HepG2 (cell line): ENCODE measurements around the gene WDR83. TPM values are rescaled to one million over a fixed set of nuclear protein-coding genes. Genes with fewer than 3 reads are reported as not detected.
A peak's percentile ranks its signal among the peaks of the same experiment; 100 is the strongest.

Experiments used
- FOXA1 ChIP-seq, 2 experiments: fragments of 450-650 bp in 1 of 2; sonication (generic) in 1 of 2; formaldehyde crosslinking in 1 of 2; IDR thresholded peaks; 2 replicates each; pipeline versions ENCODE4 v1.4.0 to v1.6.1; 2016 to 2020; ENCODE audit warnings: missing genetic modification reagents in 1 of 2
- FOXJ3 ChIP-seq: sonication (generic); formaldehyde crosslinking; IDR thresholded peaks from 2 replicates; pipeline ENCODE4 v1.4.0; 2020; ENCODE audit warnings: missing genetic modification reagents, mild to moderate bottlenecking, borderline replicate concordance
- KLF16 ChIP-seq, 2 experiments: sonication (generic) in 1 of 2; formaldehyde crosslinking in 1 of 2; IDR thresholded peaks; 2 replicates each; pipeline versions ENCODE4 v1.6.1 to v1.8.0; 2016 to 2023; ENCODE audit warnings: missing genetic modification reagents in 2 of 2, missing compliant biosample characterization in 1 of 2
- LCORL ChIP-seq, 2 experiments: fragments of 450-650 bp in 1 of 2; sonication (generic) in 1 of 2; formaldehyde crosslinking in 1 of 2; IDR thresholded peaks; 2 replicates each; pipeline versions ENCODE4 v1.5.0 to v1.6.1; 2017 to 2020; ENCODE audit warnings: antibody characterized with exemption in 1 of 2, missing genetic modification reagents in 1 of 2
- NR1H2 ChIP-seq: sonication (generic); formaldehyde crosslinking; IDR thresholded peaks from 2 replicates; pipeline ENCODE4 v1.8.1; 2022; ENCODE audit warnings: low read depth, missing genetic modification reagents, borderline replicate concordance
- PRPF4 ChIP-seq: fragments of 200-400 bp; formaldehyde crosslinking; IDR thresholded peaks from 2 replicates; pipeline ENCODE4 v1.6.1; 2016; ENCODE audit warnings: low read length, low read depth; ENCODE audit not compliant: poor library complexity, severe bottlenecking
- SIN3B ChIP-seq: fragments of 150-350 bp; IDR thresholded peaks from 2 replicates; pipeline ENCODE4 v1.6.1; 2014; ENCODE audit warnings: low read length
- SRSF1 ChIP-seq: fragments of 200-400 bp; formaldehyde crosslinking; optimal IDR thresholded peaks from 2 replicates; pipeline ENCODE3; 2017; ENCODE audit warnings: mild to moderate bottlenecking, low read depth, low read length, moderate library complexity
- ZFP62 ChIP-seq: sonication (generic); formaldehyde crosslinking; IDR thresholded peaks from 2 replicates; pipeline ENCODE4 v1.4.0; 2020; ENCODE audit warnings: missing genetic modification reagents
- ZFX ChIP-seq: sonication (generic); formaldehyde crosslinking; IDR thresholded peaks from 2 replicates; pipeline ENCODE4 v1.4.0; 2020; ENCODE audit warnings: mild to moderate bottlenecking, low read depth, missing genetic modification reagents, moderate library complexity
- ZNF160 ChIP-seq: sonication (generic); formaldehyde crosslinking; IDR thresholded peaks from 2 replicates; pipeline ENCODE4 v1.8.0; 2022; ENCODE audit warnings: mild to moderate bottlenecking, inconsistent platforms, missing genetic modification reagents
- ZNF44 ChIP-seq: sonication (generic); formaldehyde crosslinking; IDR thresholded peaks from 2 replicates; pipeline ENCODE4 v1.5.1; 2020; ENCODE audit warnings: mild to moderate bottlenecking, missing genetic modification reagents
- ZNF552 ChIP-seq: sonication (generic); formaldehyde crosslinking; IDR thresholded peaks from 2 replicates; pipeline ENCODE4 v1.9.0; 2022; ENCODE audit warnings: missing genetic modification reagents, mild to moderate bottlenecking, borderline replicate concordance
- ZNF556 ChIP-seq: sonication (generic); formaldehyde crosslinking; IDR thresholded peaks from 2 replicates; pipeline ENCODE4 v1.4.0; 2020; ENCODE audit warnings: mild to moderate bottlenecking, missing genetic modification reagents, borderline replicate concordance
- ZNF614 ChIP-seq: IDR thresholded peaks from 2 replicates; pipeline ENCODE4 v1.6.1; 2018; ENCODE audit warnings: missing biosample characterization, missing genetic modification reagents, inconsistent platforms, borderline replicate concordance
- polyA plus RNA-seq, 8 experiments: library from polyadenylated mRNA; depleted of rRNA in 3 of 8; stranded (reverse) in 7 of 8; unstranded in 1 of 8; fragments of >200 nt; fragmentation: Illumina TruSeq in 4 of 8; extraction: Trizol in 4 of 8; gene quantifications; 2 replicates each; pipeline versions ENCODE4 v1.2.1 to v1.2.3, GENCODE V29; 2011 to 2016; ENCODE audit warnings: low read depth in 4 of 8, missing spikeins in 1 of 8, mixed read lengths in 1 of 8; ENCODE audit not compliant: insufficient read depth in 1 of 8
- total RNA-seq, 5 experiments: library from RNA; depleted of rRNA; stranded (reverse); fragments of >200 nt; fragmentation: Illumina TruSeq; extraction: Trizol; gene quantifications; 2 replicates each; pipeline ENCODE4 v1.2.3, GENCODE V29; 2016; ENCODE audit warnings: low read depth in 1 of 5
- TF ChIP-seq, protein P1 (sequence below): sonication (generic); formaldehyde crosslinking; IDR thresholded peaks from 2 replicates; pipeline ENCODE4 v1.8.0; 2022; ENCODE audit warnings: missing genetic modification reagents, low read depth, mild to moderate bottlenecking, borderline replicate concordance
- TF ChIP-seq, protein P2 (sequence below): sonication (generic); formaldehyde crosslinking; IDR thresholded peaks from 2 replicates; pipeline ENCODE4 v1.4.0; 2020; ENCODE audit warnings: missing genetic modification reagents, mild to moderate bottlenecking, borderline replicate concordance
- TF ChIP-seq, protein P3 (sequence below): IDR thresholded peaks from 2 replicates; pipeline ENCODE4 v1.6.1; 2016
- TF ChIP-seq, protein P4 (sequence below), 2 experiments: sonication (generic) in 1 of 2; formaldehyde crosslinking in 1 of 2; IDR thresholded peaks; 2 replicates each; pipeline versions ENCODE4 v1.4.0 to v1.6.1; 2016 to 2020; ENCODE audit warnings: borderline replicate concordance in 1 of 2, low read depth in 1 of 2, mild to moderate bottlenecking in 1 of 2, missing genetic modification reagents in 1 of 2

The WDR83 gene
- total and polyA plus RNA-seq, 2 of the 13 experiments (the other 11 are each of a cell fraction or from before 2014, with no cell fraction given) = 4.5 to 10.7 TPM

DNA sequence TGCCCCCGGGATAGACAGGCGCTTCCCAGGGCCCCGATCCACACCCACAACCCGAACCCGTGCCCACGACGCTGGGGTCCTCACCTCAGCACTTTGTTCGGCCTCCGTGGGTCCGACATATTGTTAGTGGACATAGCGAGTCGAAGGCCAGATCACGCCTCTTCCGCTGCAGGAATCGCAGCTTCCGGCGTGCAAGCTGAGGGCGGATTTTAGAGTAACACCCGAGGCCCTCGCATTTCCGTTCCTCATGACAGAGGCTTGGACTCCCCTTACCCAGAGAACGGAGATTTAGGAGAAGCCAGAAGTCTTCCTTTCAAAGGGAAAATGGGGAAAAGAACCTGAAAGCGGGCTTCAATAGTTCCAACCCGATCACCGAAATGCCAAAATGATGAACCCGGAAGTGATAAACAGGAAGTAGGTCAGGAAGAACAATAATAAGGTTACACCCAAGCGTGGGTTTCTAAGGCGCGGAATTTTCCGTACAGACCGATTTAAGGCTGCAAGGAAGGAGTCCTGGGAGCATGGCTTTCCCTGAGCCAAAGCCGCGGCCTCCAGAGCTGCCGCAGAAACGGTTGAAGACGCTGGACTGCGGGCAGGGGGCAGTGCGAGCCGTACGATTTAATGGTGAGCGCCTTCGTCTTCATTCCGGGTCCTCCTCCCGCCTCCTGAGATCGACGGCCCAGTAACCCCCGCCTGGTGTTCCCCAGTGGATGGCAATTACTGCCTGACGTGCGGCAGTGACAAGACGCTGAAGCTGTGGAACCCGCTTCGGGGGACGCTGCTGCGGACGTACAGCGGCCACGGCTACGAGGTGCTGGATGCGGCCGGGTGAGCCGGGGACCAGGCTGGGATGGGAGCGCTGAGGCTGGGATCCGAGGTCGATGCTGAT, 2.9 kb downstream of the WDR83 start (continued):
- TF ChIP-seq, protein P1, sequence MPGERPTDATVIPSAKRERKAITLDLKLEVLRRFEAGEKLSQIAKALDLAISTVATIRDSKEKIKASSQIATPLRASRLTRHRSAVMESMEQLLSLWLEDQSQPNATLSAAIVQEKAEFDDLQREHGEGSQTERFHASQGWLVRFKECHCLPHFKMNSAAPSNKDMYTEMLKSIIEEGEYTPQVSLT = no peak
- TF ChIP-seq ZNF552 (no peak), ZFP62 (CRISPR knock-in tag) (no peak), LCORL (IDR thresholded peaks at IDR 0.05) (no peak), LCORL (CRISPR knock-in tag; IDR thresholded peaks at IDR 0.05) (peak; percentile 48; the same call in 1 of the 2 replicates), ZFX (peak; percentile 97), FOXJ3 (CRISPR knock-in tag) (peak; percentile 59; the same call in 1 of the 2 replicates), FOXA1 (IDR thresholded peaks at IDR 0.05) (no peak), FOXA1 (CRISPR knock-in tag; IDR thresholded peaks at IDR 0.05) (peak; percentile 24; the same call in 1 of the 2 replicates), ZNF556 (CRISPR knock-in tag) (0 out of 2 replicates have a peak, but pooled peaks have one; percentile 60), ZNF160 (CRISPR knock-in tag) (no peak; the same call in 1 of the 2 replicates), SIN3B (peak; percentile 80), SRSF1 (peak; percentile 81), ZNF614 (no peak; the same call in 1 of the 2 replicates), ZNF44 (no peak), NR1H2 (0 out of 2 replicates have a peak, but pooled peaks have one; percentile 60), PRPF4 (no peak), KLF16 (CRISPR knock-in tag; IDR thresholded peaks at IDR 0.05) (peak in 1 of 2 experiments; percentile 86; a peak in 1 of 4 replicates)
- TF ChIP-seq, protein P2, sequence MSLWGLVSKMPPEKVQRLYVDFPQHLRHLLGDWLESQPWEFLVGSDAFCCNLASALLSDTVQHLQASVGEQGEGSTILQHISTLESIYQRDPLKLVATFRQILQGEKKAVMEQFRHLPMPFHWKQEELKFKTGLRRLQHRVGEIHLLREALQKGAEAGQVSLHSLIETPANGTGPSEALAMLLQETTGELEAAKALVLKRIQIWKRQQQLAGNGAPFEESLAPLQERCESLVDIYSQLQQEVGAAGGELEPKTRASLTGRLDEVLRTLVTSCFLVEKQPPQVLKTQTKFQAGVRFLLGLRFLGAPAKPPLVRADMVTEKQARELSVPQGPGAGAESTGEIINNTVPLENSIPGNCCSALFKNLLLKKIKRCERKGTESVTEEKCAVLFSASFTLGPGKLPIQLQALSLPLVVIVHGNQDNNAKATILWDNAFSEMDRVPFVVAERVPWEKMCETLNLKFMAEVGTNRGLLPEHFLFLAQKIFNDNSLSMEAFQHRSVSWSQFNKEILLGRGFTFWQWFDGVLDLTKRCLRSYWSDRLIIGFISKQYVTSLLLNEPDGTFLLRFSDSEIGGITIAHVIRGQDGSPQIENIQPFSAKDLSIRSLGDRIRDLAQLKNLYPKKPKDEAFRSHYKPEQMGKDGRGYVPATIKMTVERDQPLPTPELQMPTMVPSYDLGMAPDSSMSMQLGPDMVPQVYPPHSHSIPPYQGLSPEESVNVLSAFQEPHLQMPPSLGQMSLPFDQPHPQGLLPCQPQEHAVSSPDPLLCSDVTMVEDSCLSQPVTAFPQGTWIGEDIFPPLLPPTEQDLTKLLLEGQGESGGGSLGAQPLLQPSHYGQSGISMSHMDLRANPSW (CRISPR knock-in tag) = no peak
- TF ChIP-seq, protein P3, sequence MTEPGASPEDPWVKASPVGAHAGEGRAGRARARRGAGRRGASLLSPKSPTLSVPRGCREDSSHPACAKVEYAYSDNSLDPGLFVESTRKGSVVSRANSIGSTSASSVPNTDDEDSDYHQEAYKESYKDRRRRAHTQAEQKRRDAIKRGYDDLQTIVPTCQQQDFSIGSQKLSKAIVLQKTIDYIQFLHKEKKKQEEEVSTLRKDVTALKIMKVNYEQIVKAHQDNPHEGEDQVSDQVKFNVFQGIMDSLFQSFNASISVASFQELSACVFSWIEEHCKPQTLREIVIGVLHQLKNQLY (CRISPR knock-in tag) = no peak
- TF ChIP-seq, protein P4, sequence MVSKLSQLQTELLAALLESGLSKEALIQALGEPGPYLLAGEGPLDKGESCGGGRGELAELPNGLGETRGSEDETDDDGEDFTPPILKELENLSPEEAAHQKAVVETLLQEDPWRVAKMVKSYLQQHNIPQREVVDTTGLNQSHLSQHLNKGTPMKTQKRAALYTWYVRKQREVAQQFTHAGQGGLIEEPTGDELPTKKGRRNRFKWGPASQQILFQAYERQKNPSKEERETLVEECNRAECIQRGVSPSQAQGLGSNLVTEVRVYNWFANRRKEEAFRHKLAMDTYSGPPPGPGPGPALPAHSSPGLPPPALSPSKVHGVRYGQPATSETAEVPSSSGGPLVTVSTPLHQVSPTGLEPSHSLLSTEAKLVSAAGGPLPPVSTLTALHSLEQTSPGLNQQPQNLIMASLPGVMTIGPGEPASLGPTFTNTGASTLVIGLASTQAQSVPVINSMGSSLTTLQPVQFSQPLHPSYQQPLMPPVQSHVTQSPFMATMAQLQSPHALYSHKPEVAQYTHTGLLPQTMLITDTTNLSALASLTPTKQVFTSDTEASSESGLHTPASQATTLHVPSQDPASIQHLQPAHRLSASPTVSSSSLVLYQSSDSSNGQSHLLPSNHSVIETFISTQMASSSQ (IDR thresholded peaks at IDR 0.05; ENCODE audit: low read depth) = 0 out of 2 replicates have a peak, but pooled peaks have one; percentile 21
- TF ChIP-seq, protein P4 (CRISPR knock-in tag; IDR thresholded peaks at IDR 0.05; ENCODE audit: borderline replicate concordance) = no peak; the same call in 1 of the 2 replicates
